K562 (cell line): ENCODE results near the gene CCNQ. TPM values are rescaled to one million over a fixed set of nuclear protein-coding genes. Genes with fewer than 3 reads are reported as not detected.

ENCODE experiments used
- ATAC-seq: fragments of 200-7000 bp; cut with Tn5 transposase; 3 replicates; pipeline ENCODE4 v1.9.1; 2020; ENCODE audit warnings: moderate library complexity
- BruUV-seq: library from RNA; stranded (reverse); fragments of 400-500 nt; replicated peaks from 2 replicates; lab custom pipeline; 2021; lab: Mats Ljungman, UMichigan
- CTCF ChIA-PET: fragments of 300-600 bp; formaldehyde crosslinking; extraction: SDS; loops from one replicate; lab custom pipeline; 2021; ENCODE audit warnings: low intra/inter-chr PET ratio; lab: Yijun Ruan, JAX
- POLR2A ChIA-PET: fragments of 300-600, 350-650 bp; sonication (Branson Sonifier 250); formaldehyde crosslinking; extraction: SDS; loops from one replicate; lab custom pipeline; 2021; ENCODE audit warnings: antibody characterized with exemption, inconsistent platforms; lab: Yijun Ruan, JAX
- DNase-seq, 4 experiments: peaks; one replicate each; pipeline versions ENCODE4 v3.0.0 to v3.0.0-alpha.2; 2011 to 2018; ENCODE audit warnings: low spot score in 3 of 4, mixed read lengths in 3 of 4; ENCODE audit errors: extremely low read depth in 1 of 4
- FAIRE-seq: peaks from 2 replicates; lab custom pipeline; 2011; peaks lifted over from hg19 to GRCh38; lab: Jason Lieb, UNC
- H2AFZ ChIP-seq: 2 replicates; pipeline ENCODE4 v1.6.0; 2011; ENCODE audit warnings: low read depth, low read length, control low read depth, inconsistent platforms
- H3K27ac ChIP-seq: fragments of 200-600 bp; 3 replicates; pipeline ENCODE4 v1.8.0; 2011; ENCODE audit warnings: low read depth, mild to moderate bottlenecking, control low read depth, inconsistent platforms, low read length, moderate library complexity, mixed read lengths; ENCODE audit errors: extremely low read depth
- H3K27me3 ChIP-seq, 2 experiments: fragments of 300-600 bp in 1 of 2; 2 replicates in 1 of 2; 3 replicates in 1 of 2; pipeline versions ENCODE4 v1.6.0 to v1.8.0; 2011; ENCODE audit warnings: inconsistent platforms in 2 of 2, low read length in 2 of 2, mild to moderate bottlenecking in 1 of 2, mixed read lengths in 1 of 2, moderate library complexity in 1 of 2; ENCODE audit not compliant: control insufficient read depth in 2 of 2, insufficient read depth in 2 of 2
- H3K36me3 ChIP-seq: fragments of 300-600 bp; 3 replicates; pipeline ENCODE4 v1.8.0; 2011; ENCODE audit warnings: mild to moderate bottlenecking, low read length, inconsistent platforms; ENCODE audit not compliant: control insufficient read depth, insufficient read depth
- H3K4me1 ChIP-seq, 2 experiments: fragments of 200-600 bp in 1 of 2; replicated peaks in 1 of 2; 2 replicates in 1 of 2; 3 replicates in 1 of 2; pipeline versions ENCODE4 v1.5.1 to v1.8.0; 2011; ENCODE audit warnings: inconsistent platforms in 2 of 2, low read length in 2 of 2, mild to moderate bottlenecking in 1 of 2, mixed read lengths in 1 of 2, moderate library complexity in 1 of 2; ENCODE audit not compliant: control insufficient read depth in 2 of 2, insufficient read depth in 2 of 2
- H3K4me2 ChIP-seq: 2 replicates; pipeline ENCODE4 v1.6.1; 2011; ENCODE audit warnings: low read length, control low read depth, inconsistent platforms, mixed read lengths; ENCODE audit not compliant: insufficient read depth
- H3K4me3 ChIP-seq: fragments of 200-600 bp; sonication (generic), shearing (Covaris generic); 2 replicates; pipeline ENCODE4 v1.5.1; 2016; ENCODE audit warnings: control low read depth, inconsistent platforms
- H3K79me2 ChIP-seq: fragments of 200-600 bp; 3 replicates; pipeline ENCODE4 v1.8.0; 2011; ENCODE audit warnings: low read length, inconsistent platforms; ENCODE audit not compliant: control insufficient read depth, insufficient read depth
- H3K9ac ChIP-seq, 2 experiments: 2 replicates each; pipeline versions ENCODE4 v1.6.0 to v1.6.1; 2011; ENCODE audit warnings: low read depth in 2 of 2, low read length in 2 of 2, control low read depth in 1 of 2, inconsistent platforms in 1 of 2, mild to moderate bottlenecking in 1 of 2, mixed read lengths in 1 of 2; ENCODE audit not compliant: insufficient read depth in 1 of 2
- H3K9me1 ChIP-seq: one replicate; pipeline ENCODE4 v1.6.0; 2011; ENCODE audit warnings: inconsistent platforms, mild to moderate bottlenecking, low read length, moderate library complexity; ENCODE audit not compliant: control insufficient read depth, insufficient read depth
- H3K9me3 ChIP-seq: replicated peaks from 2 replicates; pipeline ENCODE4 v1.5.1; 2011; ENCODE audit warnings: low read depth, low read length, inconsistent platforms; ENCODE audit not compliant: control insufficient read depth, insufficient read depth
- H4K20me1 ChIP-seq: replicated peaks from 2 replicates; pipeline ENCODE4 v1.6.1; 2011; ENCODE audit warnings: low read length, inconsistent platforms, mixed read lengths; ENCODE audit not compliant: control insufficient read depth, insufficient read depth
- ERF ChIP-seq: fragments of 450-650 bp; formaldehyde crosslinking; IDR thresholded peaks from 2 replicates; pipeline ENCODE4 v1.4.0; 2020; ENCODE audit warnings: mild to moderate bottlenecking, mixed read lengths
- HDAC2 ChIP-seq: fragments of 450-650 bp; IDR thresholded peaks from 2 replicates; pipeline ENCODE4 v1.6.1; 2016; ENCODE audit warnings: mild to moderate bottlenecking
- IRF2 ChIP-seq: sonication (generic); formaldehyde crosslinking; IDR thresholded peaks from 2 replicates; pipeline ENCODE4 v1.8.1; 2022; ENCODE audit warnings: mild to moderate bottlenecking, missing genetic modification reagents
- MEF2D ChIP-seq: conservative IDR thresholded peaks from 2 replicates; pipeline ENCODE4 v1.6.1; 2016; ENCODE audit warnings: low read depth, missing genetic modification characterization, missing compliant biosample characterization
- SMC3 ChIP-seq: conservative IDR thresholded peaks from 2 replicates; pipeline ENCODE4 v1.6.1; 2011; ENCODE audit warnings: low read depth, low read length, improper control_type of control experiment; ENCODE audit not compliant: insufficient read depth
- USF1 ChIP-seq: sonication (generic); formaldehyde crosslinking; IDR thresholded peaks from 2 replicates; pipeline ENCODE4 v1.9.0; 2022; ENCODE audit warnings: mild to moderate bottlenecking, missing genetic modification reagents
- ZNF431 ChIP-seq: sonication (generic); formaldehyde crosslinking; IDR thresholded peaks from 2 replicates; pipeline ENCODE4 v1.8.0; 2022; ENCODE audit warnings: mild to moderate bottlenecking, missing genetic modification reagents
- ZSCAN32 ChIP-seq: fragments of 450-650 bp; formaldehyde crosslinking; IDR thresholded peaks from 2 replicates; pipeline ENCODE4 v1.4.0; 2020; ENCODE audit warnings: mild to moderate bottlenecking, moderate library complexity
- WGBS: fragments of 100-300 bp; shearing (Covaris generic); methylation state at CpG from one replicate; pipeline ENCODE4 v1.1.6; 2016; ENCODE audit warnings: low coverage, mixed read lengths; ENCODE audit not compliant: insufficient coverage; ENCODE audit errors: missing lambda C conversion rate; 5-methylcytosine and 5-hydroxymethylcytosine counted together
- in situ Hi-C: fragments of 300-500 bp; cut with MboI; formaldehyde crosslinking; loops from 4 replicates; pipeline ENCODE4 v1.15.0; 2018; ENCODE audit warnings: inconsistent platforms, mixed read lengths
- intact Hi-C: fragments of 100-400 bp; cut with micrococcal nuclease; formaldehyde crosslinking; loops from 2 replicates; pipeline ENCODE4 v1.14.2; 2022
- polyA plus RNA-seq, 8 experiments: library from polyadenylated mRNA; depleted of rRNA in 4 of 8; stranded (reverse) in 5 of 8; unstranded in 3 of 8; fragments of >200 nt; fragmentation: Nextera tagmentation in 2 of 8; fragmentation: Illumina TruSeq in 1 of 8; extraction: Ambion mirVana in 2 of 8; extraction: Trizol in 1 of 8; gene quantifications; 2 replicates each; pipeline versions ENCODE4 v1.2.1 to v1.2.3, GENCODE V29; 2011 to 2014; ENCODE audit warnings: inconsistent platforms in 1 of 8, missing spikeins in 1 of 8
- total RNA-seq, 7 experiments: library from RNA; depleted of rRNA in 6 of 7; stranded (reverse); fragments of >200 nt in 6 of 7; fragmentation: Illumina TruSeq in 2 of 7; extraction: Trizol in 2 of 7; gene quantifications; 2 replicates each; pipeline versions ENCODE4 v1.2.1 to v1.2.3, GENCODE V29; 2011 to 2021; ENCODE audit warnings: low replicate concordance in 1 of 7
- TF ChIP-seq, protein P1 (sequence below), 2 experiments: fragments of 150-350 bp in 1 of 2; IDR thresholded peaks; 2 replicates each; pipeline ENCODE4 v1.6.1; 2012 to 2016; ENCODE audit warnings: low read depth in 2 of 2, low read length in 2 of 2, mild to moderate bottlenecking in 1 of 2, moderate library complexity in 1 of 2

Gene CCNQ
- total and polyA plus RNA-seq, 9 of the 15 experiments (the other 6 are each of a cell fraction or from before 2014, with no cell fraction given) = 0.92 to 53.8 (median 25.3) TPM

GRCh38 chrX:153595859-153596857 is 2.8 kb downstream of the CCNQ start (continued):
- TF ChIP-seq USF1 (CRISPR knock-in tag) (no peak), ERF (no peak)

GRCh38 chrX:153595387-153595786 is 3.6 kb downstream of the CCNQ start:
- BruUV-seq = no TSS peak
- H3K27ac ChIP-seq = no peak overlapping the region
- H3K36me3 ChIP-seq = peaks cover 50% of the 10 kb centered on the region; the same call in 2 of the 3 replicates
- no peak for DNase-seq
- CTCF ChIA-PET = no interaction called here
- WGBS = 98% methylated on average over 10 of the region's 11 CpGs
- H3K4me2 ChIP-seq = no peak overlapping the region
- no peaks in the 10 kb centered on the region for H3K27me3 ChIP-seq
- peaks cover 22% of the 10 kb centered on the region; the same call in 2 of the 3 replicates for H3K79me2 ChIP-seq
- intact Hi-C loops (no loop called here), in situ Hi-C loops (no loop called here)
- POLR2A ChIA-PET = interaction anchor here (0.6 kb wide), 1 partner anchor 45 kb away, joined by 4 read pairs; no protein-coding TSS in a partner anchor
- no peak for ATAC-seq
- no peaks in the 10 kb centered on the region for H3K9me1 ChIP-seq
- no peaks in the 10 kb centered on the region for H4K20me1 ChIP-seq
- H3K9me3 ChIP-seq = no peaks in the 10 kb centered on the region
- no peak overlapping the region for H2AFZ ChIP-seq
- no peak overlapping the region for H3K4me3 ChIP-seq
- no peak overlapping the region for H3K9ac ChIP-seq
- no peak for FAIRE-seq
- H3K4me1 ChIP-seq = peaks cover 8 to 13% of the 10 kb centered on the region in 2 experiments; a peak in 4 of 5 replicates
- TF ChIP-seq MEF2D (no peak), SMC3 (no peak), IRF2 (CRISPR knock-in tag) (no peak), ZNF431 (CRISPR knock-in tag) (no peak), ZSCAN32 (CRISPR knock-in tag) (no peak), HDAC2 (no peak)
- TF ChIP-seq, protein P1, sequence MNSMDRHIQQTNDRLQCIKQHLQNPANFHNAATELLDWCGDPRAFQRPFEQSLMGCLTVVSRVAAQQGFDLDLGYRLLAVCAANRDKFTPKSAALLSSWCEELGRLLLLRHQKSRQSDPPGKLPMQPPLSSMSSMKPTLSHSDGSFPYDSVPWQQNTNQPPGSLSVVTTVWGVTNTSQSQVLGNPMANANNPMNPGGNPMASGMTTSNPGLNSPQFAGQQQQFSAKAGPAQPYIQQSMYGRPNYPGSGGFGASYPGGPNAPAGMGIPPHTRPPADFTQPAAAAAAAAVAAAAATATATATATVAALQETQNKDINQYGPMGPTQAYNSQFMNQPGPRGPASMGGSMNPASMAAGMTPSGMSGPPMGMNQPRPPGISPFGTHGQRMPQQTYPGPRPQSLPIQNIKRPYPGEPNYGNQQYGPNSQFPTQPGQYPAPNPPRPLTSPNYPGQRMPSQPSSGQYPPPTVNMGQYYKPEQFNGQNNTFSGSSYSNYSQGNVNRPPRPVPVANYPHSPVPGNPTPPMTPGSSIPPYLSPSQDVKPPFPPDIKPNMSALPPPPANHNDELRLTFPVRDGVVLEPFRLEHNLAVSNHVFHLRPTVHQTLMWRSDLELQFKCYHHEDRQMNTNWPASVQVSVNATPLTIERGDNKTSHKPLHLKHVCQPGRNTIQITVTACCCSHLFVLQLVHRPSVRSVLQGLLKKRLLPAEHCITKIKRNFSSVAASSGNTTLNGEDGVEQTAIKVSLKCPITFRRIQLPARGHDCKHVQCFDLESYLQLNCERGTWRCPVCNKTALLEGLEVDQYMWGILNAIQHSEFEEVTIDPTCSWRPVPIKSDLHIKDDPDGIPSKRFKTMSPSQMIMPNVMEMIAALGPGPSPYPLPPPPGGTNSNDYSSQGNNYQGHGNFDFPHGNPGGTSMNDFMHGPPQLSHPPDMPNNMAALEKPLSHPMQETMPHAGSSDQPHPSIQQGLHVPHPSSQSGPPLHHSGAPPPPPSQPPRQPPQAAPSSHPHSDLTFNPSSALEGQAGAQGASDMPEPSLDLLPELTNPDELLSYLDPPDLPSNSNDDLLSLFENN (IDR thresholded peaks at IDR 0.05; ENCODE audit: low read depth in 2 of 2, low read length in 2 of 2) = no peak
